ENCODE data around the gene SCT.

DNA sequence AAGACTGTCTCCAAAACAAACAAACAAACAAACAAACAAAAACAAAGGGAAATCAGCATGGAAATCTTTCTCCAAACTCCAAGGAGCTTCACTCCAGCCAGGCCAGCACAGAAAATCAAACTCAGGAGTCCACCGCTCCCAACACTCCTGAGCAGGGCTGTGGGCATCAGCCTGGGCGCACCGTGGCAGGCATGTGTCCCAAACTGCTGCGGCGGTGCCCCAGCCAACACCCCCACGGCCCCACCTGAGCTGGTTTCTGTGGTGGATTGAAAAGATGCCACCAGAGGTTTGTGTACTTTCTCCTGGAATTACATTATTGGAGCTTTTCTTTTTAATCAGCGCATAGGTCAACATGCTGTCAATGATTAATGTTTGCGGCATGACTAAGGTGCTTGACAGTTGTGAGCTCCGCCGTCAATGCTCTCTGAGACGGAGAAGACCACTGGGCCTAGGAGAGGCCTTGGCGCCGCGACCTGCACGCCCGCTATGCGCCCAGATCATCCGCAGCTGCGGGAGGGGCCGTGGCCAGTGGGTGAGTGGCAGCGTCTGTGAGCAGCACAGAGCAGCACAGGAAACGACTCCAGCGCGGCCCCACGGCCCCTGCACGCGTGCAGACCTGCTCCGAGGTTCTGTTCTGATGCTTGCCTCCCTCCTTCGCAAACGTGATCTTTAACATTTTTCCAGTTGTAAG, 28.2 kb upstream of the SCT start:
- TF ChIP-seq, protein P1, sequence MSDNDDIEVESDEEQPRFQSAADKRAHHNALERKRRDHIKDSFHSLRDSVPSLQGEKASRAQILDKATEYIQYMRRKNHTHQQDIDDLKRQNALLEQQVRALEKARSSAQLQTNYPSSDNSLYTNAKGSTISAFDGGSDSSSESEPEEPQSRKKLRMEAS (IDR thresholded peaks at IDR 0.05; ENCODE audit: insufficient read depth, insufficient read length): no peak
- TF ChIP-seq POLR2A (IDR thresholded peaks at IDR 0.05; ENCODE audit: low read depth, low read length): no peak
- no peak for TF ChIP-seq EZH2 (IDR thresholded peaks at IDR 0.05; ENCODE audit: borderline replicate concordance, low read depth, low read length, severe bottlenecking)
- TF ChIP-seq, protein P2, sequence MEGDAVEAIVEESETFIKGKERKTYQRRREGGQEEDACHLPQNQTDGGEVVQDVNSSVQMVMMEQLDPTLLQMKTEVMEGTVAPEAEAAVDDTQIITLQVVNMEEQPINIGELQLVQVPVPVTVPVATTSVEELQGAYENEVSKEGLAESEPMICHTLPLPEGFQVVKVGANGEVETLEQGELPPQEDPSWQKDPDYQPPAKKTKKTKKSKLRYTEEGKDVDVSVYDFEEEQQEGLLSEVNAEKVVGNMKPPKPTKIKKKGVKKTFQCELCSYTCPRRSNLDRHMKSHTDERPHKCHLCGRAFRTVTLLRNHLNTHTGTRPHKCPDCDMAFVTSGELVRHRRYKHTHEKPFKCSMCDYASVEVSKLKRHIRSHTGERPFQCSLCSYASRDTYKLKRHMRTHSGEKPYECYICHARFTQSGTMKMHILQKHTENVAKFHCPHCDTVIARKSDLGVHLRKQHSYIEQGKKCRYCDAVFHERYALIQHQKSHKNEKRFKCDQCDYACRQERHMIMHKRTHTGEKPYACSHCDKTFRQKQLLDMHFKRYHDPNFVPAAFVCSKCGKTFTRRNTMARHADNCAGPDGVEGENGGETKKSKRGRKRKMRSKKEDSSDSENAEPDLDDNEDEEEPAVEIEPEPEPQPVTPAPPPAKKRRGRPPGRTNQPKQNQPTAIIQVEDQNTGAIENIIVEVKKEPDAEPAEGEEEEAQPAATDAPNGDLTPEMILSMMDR (IDR thresholded peaks at IDR 0.05; ENCODE audit: extremely low read depth in 1 of 2, insufficient read depth in 1 of 2, low read depth in 1 of 2, low read length in 2 of 2): no peak
- no peak for TF ChIP-seq POLR2AphosphoS5 (IDR thresholded peaks at IDR 0.05; ENCODE audit: insufficient read depth, low read depth, low read length)
- no peak for TF ChIP-seq GATA2 (IDR thresholded peaks at IDR 0.05; ENCODE audit: insufficient read depth, insufficient read length, low read depth, low read length)
- no peak for TF ChIP-seq JUN (IDR thresholded peaks at IDR 0.05; ENCODE audit: borderline replicate concordance, insufficient read depth, insufficient read length, low read depth)
- no peak for TF ChIP-seq MYC (IDR thresholded peaks at IDR 0.05; ENCODE audit: low read depth, low read length)

Measured in endothelial cell of umbilical vein (primary cell).